Activated naive CD4-positive, alpha-beta T cell (primary cell): Measurements from ENCODE around the gene ZNF816.
A peak's percentile ranks its signal among the peaks of the same experiment; 100 is the strongest.
"Not testable (repeated sequence)": the region's sequence is repeated elsewhere in the genome, so short reads cannot be mapped to it uniquely, and the experiment has no call there.

ENCODE experiments used
- DNase-seq, 4 experiments: peaks; one replicate each; lab custom pipeline; 2025; lab: John Stamatoyannopoulos, UW

The ZNF816 gene

DNA sequence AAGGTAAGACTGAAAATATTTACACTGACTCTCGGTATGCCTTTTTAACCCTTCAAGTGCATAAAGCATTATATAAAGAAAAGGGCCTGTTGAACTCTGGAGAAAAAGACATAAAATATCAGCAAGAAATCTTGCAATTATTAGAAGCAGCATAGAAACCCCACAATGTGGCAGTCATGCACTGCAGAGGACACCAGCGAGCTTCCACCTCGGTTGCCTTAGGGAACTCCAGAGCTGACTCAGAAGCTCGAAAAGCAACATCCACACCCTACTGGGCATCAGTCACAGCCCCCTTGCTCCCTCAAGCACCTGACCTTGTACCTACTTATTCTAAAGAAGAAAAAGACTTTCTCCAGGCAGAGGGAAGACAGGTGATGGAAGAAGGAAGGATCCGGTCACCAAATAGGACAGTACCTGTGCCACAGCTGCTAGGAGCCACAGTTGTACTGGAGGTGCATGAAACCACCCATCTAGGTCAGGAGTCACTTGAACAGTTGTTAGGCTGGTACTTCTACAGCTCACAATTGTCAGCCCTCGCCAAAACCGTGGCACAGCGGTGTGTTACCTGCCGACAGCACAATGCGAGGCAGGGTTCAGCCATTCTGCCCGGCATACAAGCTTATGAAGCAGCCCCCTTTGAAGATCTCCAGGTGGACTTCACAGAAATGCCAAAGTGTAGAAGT, 2.9 kb downstream of the ZNF816 start:
- no peak for DNase-seq

DNA sequence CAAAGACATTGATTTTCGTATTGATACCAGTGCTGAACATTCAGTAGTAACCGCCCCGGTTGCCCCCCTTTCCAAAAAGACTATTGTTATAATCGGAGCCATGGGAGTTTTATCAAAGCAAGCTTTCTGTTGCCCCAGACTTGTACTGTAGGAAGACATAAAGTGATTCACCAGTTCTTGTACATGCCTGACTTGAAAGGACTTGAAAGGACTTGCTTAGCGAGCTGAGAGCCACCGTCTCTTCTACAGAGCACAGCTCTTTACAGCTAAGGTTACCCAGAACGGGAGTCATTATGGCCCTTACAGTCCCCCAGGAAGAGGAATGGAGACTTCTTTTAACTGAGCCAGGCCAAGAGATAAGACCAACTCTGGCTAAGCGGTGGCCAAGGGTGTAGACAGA, 5.1 kb downstream of the ZNF816 start:
- no peak for DNase-seq

DNA sequence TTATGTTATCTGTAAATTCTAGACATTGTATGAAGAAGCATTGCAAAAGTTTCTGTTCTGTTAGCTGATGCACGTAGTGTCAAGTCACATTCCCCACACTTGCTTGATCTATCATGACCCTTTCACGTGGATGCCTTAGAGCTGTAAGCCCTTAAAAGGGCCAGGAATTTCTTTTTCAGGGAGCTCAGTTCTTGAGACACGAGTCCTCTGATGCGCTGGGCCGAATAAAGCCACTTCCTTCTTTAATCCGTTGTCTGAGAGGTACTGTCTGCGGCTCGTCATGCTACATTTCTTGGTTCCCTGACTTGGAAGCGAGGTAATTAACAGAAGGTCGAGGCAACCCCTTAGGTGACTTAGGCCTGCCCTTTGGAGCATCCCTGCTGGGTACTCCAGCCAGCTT, 5.8 kb downstream of the ZNF816 start:
- DNase-seq: no peak

DNA sequence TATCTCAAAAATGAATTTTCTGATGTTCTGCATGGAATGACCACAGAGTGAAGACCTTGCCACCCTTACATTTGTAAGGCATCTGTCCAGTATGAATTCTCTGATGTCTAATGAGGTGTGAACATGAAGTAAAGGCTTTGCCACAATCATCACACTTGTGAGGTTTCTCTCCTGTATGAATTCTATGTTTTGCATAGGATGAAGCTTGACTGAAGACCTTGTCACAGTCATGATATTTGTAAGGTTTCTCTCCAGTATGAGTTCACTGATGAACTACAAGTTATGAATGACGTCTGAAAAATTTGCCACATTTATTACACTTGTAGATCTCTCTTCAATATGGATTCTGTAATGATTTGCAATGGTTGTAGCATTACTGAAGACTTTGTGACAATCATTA, 13.3 kb downstream of the ZNF816 start:
- no peak for DNase-seq

DNA sequence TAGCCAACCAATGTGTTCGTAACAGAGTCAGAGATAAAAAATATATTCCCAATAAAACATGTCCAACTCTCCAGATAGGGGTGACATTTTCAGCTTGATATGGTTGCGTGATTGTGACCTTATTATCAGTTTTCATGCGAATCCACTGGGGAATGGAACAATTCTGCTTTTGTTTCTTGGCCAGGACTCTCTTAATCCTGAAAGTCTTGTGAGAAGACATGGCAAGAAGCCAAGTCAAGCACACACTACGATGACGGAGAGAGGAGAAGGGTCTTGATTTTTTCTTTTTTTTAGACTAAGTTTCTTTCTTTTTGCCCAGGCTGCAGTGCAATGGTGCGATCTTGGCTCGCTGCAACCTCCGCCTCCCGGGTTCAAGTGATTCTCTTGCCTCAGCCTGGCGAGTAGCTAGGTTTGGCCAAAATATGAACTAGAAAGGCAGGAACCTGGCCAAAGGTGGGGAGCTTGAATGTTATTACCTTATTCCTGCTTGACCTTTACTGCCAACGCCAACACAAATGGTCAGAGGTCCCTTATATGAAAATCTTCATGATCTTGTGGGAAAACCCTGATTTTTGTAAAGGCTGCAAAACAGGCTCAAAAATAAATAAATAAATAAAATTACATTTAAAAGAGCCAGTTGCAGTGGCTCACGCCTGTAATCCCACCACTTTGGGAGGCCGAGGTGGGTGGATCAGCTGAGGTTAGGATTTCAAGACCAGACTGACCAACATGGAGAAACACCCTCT, 14.5 kb downstream of the ZNF816 start:
- DNase-seq: no peak

DNA sequence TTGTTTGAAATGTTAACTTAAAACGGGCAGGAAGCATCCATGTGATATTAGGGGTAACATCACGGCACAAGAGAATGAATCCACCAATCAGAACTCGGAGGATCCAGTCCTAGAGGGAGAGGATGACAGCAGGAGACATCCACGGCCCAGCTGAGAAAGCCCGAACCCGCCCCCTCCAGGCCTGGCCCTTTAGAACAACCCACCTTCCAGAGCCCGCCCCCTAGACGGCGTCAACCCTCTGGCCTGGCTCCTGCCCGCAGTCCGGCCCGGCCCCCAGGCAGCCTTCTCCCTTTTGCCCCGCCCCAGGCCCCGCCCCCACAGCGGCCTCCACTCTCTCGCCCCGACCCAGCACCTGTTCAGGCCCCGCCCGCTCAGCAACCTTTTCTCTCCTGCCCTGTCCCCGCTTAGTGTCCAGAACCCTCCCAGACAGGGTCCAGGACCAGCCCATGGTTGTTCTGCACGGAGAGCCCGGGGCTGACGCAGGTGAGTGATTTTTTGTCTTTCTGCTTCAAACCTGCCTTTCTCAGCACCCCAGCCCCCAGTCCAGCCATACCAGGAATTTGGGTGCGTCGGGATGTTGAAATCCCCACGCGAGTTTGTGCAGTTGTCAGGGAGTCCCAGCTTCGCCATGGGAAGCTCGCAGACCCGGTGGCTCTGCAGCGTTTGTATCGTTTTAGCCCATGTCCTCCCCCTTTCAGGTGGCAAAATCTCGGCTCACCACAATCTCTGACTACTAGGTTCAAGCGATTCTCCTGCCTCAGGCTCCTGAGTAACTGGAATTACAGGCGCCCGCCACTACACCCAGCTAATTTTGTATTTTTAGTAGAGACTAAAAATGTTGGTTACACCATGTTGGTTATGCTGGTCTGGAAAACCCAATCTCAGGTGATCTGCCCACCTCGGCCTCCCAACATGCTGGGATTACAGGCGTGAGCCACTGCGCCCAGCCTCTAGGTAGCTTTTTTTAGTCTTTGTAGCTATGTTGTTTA, 16.1 kb downstream of the ZNF816 start:
- no peak for DNase-seq

DNA sequence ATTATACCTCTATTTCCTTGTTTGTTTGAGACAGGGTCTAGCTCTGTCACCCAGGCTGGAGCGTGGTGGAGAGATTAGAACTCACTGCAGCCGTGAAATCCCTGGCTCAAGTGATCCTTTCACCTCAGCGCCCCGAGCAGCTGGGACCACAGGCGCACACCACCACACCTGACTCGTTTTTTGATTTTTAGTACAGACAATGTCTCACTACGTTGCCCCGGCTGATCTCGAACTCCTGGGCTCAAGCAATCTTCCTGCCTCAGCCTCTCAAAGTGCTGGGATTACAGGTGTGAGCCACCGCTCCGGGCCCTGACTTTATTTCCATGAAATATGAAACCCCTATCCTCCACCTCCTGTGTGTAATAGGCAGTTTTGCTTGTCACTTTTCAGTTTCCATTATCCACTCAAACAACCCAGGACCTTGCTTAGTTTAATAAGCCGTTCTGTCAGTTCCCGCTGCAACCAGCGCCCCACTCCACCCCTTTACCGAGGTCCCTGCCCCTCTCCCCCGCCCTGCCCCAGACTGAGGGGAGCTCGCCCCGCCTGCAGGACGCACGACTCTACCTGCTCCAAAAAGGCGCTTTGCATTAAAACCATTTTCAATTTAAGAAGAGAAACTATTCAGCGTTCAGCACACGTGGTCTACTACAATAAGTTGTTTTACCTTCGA, 16.9 kb downstream of the ZNF816 start:
- DNase-seq: no peak

DNA sequence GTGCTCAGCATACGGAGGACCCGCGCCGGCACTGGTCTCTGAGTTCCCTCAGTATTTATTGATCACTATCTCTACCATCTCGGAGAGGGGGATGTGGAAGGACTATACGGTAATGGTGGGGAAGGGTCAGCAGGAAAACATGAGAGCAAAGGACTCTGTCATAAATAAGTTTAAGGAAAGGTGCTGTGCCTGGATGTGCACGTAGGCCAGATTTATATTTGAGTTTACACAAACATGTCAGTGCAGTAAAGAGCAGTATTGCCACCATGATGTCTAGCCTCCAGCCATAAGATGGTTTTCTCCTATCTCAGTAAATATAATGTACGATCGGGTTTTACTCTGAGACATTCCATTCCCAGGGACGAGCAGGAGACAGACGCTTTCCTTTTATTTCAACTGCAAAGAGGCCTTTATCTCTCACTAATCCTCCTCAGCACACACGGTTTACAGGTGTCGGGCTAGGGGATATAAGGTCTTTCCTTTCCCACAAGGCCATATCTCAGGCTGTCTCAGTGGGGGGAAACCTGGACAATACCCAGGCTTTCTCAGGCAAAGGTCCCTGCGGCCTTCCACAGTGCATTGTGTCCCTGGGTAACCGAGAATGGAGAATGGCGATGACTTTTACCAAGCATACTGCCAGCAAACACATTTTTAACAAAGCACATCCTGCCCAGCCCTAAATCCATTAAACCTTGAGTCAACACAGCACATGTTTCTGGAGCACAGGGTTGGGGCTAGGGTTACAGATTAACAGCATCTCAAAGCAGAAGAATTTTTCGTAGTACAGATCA, 17.8 kb downstream of the ZNF816 start:
- DNase-seq: not testable (repeated sequence)

DNA sequence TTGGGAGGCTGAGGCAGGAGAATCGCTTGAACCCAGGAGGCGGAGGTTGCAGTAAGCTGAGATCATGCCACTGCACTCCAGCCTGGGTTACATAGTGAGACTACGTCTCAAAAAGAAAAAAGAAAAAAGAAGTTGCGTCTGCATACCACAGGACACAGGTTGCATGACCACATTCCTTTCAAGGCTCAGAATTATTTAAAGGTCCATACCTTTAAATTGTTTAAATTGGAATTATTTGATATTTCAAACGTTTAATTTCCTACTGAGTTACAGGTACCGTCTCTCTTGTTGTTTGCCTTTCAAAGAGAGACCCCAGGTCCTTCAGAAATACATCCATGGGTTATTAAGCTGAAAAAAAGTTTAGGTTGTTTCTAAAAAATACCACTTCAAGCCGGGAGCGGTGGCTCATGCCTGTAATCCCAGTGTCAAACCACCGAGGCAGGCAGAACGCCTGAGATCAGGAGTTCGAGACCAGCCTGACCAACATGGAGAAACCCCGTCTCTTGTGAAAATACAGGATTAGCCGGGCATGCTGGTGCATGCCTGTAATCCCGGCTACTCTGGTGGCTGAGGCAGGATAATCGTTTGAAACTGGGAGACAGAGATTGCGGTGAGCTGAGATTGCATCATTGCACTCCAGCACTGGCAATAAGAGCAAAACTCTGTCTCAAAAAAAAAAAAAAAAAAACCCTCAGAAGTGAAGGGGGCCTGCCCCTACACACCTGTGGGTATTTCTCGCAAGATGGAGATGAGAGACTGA, 18.6 kb downstream of the ZNF816 start:
- DNase-seq: no peak

DNA sequence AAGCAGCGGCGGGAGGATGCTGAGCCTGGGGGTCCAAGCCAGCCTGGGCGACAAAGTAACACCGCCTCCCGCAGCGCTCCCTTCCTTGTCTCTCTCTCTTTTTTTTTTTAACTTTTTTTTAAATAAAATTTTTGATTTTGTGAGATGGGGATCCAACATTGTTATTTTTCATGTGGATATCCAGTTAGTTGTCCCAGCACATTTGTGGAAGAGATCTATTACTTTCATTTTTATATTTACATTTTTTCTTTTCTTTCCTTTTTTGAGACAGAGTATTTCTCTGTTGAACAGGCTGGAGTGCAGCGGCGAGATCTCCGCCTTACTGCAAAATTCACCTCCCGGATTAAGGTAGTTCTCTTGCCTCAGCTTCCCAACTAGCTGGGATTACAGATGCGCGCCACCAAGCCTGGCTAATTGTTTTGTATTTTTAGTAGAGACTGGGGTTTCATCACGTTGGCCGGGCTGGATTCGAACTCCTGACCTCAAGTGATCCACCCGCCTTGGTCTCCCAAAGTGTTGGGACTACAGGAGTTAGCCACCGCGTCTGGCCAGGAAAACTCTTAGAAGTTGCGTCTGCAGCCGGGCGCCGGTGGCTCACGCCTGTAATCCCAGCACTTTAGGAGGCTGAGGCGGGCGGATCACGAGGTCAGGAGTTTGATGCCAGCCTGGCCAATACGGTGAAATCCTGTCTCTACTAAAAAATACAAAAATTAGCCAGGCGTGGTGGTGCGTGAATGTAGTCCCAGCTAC, 19.4 kb downstream of the ZNF816 start:
- DNase-seq: no peak

DNA sequence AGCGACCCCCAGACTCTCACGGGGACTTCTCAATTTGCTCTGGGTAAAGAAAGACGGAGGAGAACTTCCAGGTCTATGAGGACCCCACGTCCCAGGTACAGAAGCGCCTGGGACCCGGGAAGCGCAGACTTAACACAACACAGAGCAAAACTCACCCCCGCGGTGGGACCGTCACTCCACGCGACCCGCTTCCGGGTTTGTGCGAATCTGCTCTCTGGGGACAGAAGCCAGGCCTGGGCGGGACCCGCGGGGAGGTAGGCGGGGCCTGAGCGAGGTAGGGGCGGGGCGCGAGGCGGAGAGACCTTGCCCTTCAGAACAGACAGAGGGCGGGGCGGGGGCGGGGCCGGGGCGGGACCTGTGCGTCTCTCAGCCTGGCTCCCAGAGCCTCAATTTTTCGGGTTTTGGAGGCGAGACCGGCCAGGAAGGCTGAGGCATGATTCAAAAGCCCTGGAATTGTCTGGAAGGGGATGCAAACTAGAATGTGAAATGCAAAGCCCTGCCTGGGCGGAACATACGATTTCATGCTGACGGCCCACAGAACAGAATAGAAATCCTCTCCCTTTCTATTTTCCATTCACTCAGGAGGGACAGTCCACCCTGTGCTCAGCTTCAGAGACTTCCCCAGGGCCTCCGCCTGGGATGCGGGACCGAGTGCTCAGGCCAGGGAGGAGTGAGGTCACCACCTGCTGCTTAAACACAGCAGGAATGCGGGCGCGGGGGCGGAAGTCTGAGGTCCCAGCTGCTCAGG, 20.1 kb downstream of the ZNF816 start:
- DNase-seq: peak; percentile 70 to 93 (median 87)

DNA sequence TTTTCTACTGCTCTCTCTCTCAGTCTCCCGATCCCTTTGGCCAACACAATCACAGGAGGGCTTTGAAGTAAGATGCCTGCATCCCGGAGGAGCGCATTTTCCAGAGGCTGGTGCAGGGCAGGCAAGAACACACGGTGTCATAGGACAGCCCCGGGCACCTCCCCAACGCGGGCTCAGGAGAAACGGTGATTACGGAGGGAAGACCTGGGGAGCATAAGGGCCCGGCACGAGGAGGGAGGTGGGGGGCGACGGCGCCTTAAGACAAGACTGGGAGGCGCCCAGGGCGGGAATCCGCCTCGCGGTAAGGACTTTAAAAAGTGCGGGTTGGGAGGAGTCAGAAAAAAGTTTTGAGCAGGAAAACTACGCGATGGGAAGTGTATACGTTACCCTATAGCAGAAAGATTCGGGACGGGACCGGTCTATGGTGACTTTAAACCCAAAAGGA, 20.7 kb downstream of the ZNF816 start:
- DNase-seq: no peak

DNA sequence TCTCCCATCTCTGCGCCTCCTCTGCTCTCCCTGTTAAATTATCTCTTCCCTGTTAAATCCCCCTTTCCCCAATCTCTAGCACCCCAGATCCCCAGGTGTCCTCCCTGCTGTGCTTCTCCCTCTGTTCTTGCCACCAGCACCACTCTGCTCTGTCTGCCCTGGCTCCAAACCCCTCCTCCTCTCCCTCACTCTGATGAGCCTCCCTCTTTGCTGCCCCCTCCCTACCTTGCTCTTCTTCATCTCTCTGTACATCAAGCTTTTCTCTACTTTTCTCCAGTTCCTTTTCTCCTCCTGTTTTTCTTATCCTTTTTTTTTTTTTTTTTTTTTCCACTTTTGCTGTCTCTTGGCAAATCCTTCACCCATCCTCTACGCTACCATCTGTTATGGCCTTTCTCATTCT, 21.2 kb downstream of the ZNF816 start:
- DNase-seq: not testable (repeated sequence)

DNA sequence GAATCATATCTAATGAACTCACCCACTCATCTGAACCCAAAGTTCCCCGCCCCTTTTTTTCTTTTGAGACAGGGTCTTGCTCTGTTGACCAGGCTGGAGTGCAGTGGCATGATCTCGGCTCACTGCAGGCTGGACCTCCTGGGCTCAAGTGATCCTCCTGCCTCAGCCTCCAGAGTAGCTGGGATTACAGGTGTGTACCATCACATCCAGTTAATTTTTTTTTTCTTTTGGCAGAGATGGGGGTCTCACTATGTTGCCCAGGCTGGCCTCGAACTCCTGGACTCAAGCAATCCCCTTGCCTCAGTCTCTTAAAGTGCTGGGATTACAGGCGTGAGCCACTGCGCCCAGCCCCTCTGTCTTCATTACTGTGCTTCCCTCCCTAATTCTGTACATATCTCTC, 21.8 kb downstream of the ZNF816 start:
- not testable (repeated sequence) for DNase-seq

DNA sequence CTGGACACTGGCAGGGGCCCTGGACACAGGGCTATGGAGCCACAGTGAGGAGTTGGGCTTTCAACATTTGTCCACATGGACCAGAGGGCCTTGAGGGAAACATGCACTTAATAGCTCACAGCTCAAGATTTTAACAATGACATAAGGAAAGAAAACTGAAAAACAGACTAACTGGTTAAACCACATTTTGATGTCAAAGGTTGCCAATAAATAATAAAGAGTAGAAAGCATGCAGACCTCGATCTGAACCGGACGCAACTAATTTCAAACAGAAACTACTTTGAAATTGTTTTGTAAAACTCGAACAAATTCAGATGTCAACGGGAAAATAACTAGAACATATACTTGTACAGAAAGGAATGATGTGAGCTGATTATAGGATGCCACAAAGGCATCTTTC, 23.9 kb downstream of the ZNF816 start:
- DNase-seq: no peak

DNA sequence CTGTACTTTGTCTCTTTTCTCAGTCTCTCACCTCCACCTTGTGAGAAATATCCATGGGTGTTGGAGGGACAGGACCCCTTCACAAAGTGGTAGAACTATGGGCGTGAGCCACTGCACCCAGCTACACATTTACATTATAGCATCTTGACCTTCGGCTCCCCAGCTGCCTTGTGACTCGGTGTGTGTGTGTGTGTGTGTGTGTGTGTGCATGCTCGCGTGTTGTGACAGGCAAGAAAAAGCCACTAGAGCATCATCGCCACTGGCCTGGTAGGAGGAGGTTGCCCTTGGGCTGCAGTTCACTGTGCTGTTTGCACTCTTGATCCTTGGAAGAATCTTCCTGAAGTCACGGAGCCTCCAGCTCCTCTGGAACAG, 25.7 kb downstream of the ZNF816 start:
- DNase-seq: no peak

DNA sequence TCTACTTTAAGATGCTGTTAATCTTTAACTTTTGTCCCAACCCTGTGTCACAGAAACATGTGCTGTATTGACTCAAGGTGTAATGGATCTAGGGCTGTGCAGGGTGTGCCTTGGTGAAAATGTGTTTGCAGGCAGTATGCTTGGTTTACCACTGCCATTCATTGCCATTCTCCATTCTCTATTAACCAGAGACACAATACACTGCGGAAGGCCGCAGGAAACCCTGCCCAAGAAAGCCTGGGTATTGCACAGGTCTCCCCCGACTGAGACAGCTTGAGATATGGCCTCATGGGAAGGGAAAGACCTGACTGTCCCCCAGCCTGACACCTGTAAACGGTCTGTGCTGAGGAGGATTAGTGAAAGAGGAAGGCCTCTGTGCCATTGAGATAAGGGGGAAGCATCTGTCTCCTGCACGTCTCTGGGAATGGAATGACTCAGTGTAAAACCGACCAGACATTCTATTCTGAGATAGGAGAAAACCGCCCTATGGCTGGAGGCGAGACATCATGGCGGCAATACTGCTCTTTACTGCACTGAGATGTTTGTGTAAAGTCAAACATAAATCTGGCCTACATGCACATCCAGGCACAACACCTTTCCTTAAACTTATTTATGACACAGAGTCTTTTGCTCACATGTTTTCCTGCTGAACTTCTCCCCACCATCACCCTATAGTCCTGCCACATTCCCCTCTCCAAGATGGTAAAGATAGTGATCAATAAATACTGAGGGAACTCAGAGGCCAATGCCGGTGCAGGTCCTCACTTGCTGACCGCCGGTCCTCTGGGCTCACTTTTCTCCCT, 26.3 kb downstream of the ZNF816 start:
- DNase-seq: no peak

DNA sequence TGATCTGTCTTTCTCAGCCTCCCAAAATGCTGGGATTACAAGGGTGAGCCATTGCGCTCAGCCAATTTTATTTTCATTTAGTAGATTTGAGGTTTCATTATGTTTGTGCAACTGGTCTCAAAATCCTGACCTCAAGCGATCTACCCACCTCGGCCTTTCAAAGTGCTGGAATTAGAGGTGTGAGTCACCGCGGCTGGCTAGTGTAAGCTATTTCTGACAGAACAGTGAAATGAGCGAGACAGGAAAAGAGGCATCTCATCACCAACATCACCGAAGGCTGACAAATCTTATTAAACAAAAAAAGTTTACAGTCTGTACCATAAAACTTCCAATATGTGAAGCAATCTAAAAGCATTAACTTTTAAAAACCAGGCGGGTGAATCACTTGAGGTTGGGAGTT, 27.2 kb downstream of the ZNF816 start:
- no peak for DNase-seq
